GM23338 (cell line): ENCODE measurements around the gene BCHE. TPM values are rescaled to one million over a fixed set of nuclear protein-coding genes. Genes with fewer than 3 reads are reported as not detected.

Experiments
- CREB1 ChIP-seq: fragments of 250-450 bp; sonication (Bioruptor Pico); IDR thresholded peaks from 2 replicates; pipeline ENCODE4 v1.5.0; 2020; ENCODE audit warnings: low read depth, mild to moderate bottlenecking, moderate library complexity
- CTCF ChIP-seq, 2 experiments: fragments of 200-600 bp in 1 of 2; sonication (generic) in 1 of 2; conservative IDR thresholded peaks; 2 replicates each; pipeline versions ENCODE4 v1.5.1 to v1.6.1; 2016 to 2017; ENCODE audit warnings: antibody characterized with exemption in 2 of 2, low read depth in 2 of 2, mild to moderate bottlenecking in 2 of 2, moderate library complexity in 1 of 2
- EZH2 ChIP-seq: fragments of 200-600 bp; sonication (generic); IDR thresholded peaks from one replicate; pipeline ENCODE4 v1.8.0; 2017; ENCODE audit warnings: antibody characterized with exemption, mild to moderate bottlenecking, low read depth; ENCODE audit not compliant: unreplicated experiment
- EZH2phosphoT487 ChIP-seq: fragments of 200-600 bp; sonication (generic); IDR thresholded peaks from one replicate; pipeline ENCODE4 v1.8.1; 2018; ENCODE audit warnings: antibody characterized with exemption; ENCODE audit not compliant: unreplicated experiment
- JUNB ChIP-seq: IDR thresholded peaks from one replicate; pipeline ENCODE4 v1.6.1; 2016; ENCODE audit warnings: antibody characterized with exemption; ENCODE audit not compliant: unreplicated experiment
- NANOG ChIP-seq: IDR thresholded peaks from 2 replicates; pipeline ENCODE4 v1.6.1; 2016; ENCODE audit warnings: antibody characterized with exemption, borderline replicate concordance
- POLR2AphosphoS5 ChIP-seq: IDR thresholded peaks from 2 replicates; pipeline ENCODE4 v1.6.1; 2016; ENCODE audit warnings: antibody characterized with exemption, low read depth
- STAT1 ChIP-seq: IDR thresholded peaks from one replicate; pipeline ENCODE4 v1.6.1; 2016; ENCODE audit warnings: antibody characterized with exemption; ENCODE audit not compliant: unreplicated experiment
- ZNF114 ChIP-seq: fragments of 250-450 bp; sonication (Bioruptor Pico); IDR thresholded peaks from 2 replicates; pipeline ENCODE4 v1.5.0; 2020; ENCODE audit warnings: mild to moderate bottlenecking, moderate library complexity
- ZNF331 ChIP-seq: fragments of 250-450 bp; sonication (Bioruptor Pico); IDR thresholded peaks from 2 replicates; pipeline ENCODE4 v1.5.0; 2020; ENCODE audit warnings: low read depth, mild to moderate bottlenecking, moderate library complexity
- ZNF462 ChIP-seq: fragments of 250-450 bp; sonication (Bioruptor Pico); IDR thresholded peaks from 2 replicates; pipeline ENCODE4 v1.5.0; 2020; ENCODE audit warnings: mild to moderate bottlenecking, moderate library complexity
- polyA plus RNA-seq: library from polyadenylated mRNA; unstranded; fragments of >200 nt; fragmentation: Nextera tagmentation; extraction: Ambion mirVana; gene quantifications from 2 replicates; pipeline ENCODE4 v1.2.1, GENCODE V29; 2016
- total RNA-seq: library from RNA; depleted of rRNA; stranded (reverse); fragments of >200 nt; shearing (Covaris generic); gene quantifications from 2 replicates; pipeline ENCODE4 v1.2.3, GENCODE V29; 2014

Gene BCHE
- total and polyA plus RNA-seq, 2 experiments from 2014 or later: 0.73 to 1.1 TPM

- TF ChIP-seq ZNF462 (CRISPR knock-in tag) (no peak), EZH2phosphoT487 (no peak), ZNF331 (CRISPR knock-in tag) (no peak), EZH2 (no peak), POLR2AphosphoS5 (no peak), NANOG (no peak), CREB1 (CRISPR knock-in tag) (no peak), STAT1 (no peak), JUNB (no peak), ZNF114 (CRISPR knock-in tag) (no peak), CTCF (conservative IDR thresholded peaks at IDR 0.05; ENCODE audit: low read depth in 2 of 2) (no peak)
Measured at GRCh38 chr3:165875644-165876043, 38.4 kb upstream of the BCHE start (continued).
